HG02885 (cell line): ENCODE data around the gene OPHN1.
"Not testable (repeated sequence)": the region's sequence is repeated elsewhere in the genome, so short reads cannot be mapped to it uniquely, and the experiment has no call there.

Source experiments
- ATAC-seq: cut with Tn5 transposase; IDR thresholded peaks from one replicate; pipeline ENCODE4 v1.9.1; 2021; ENCODE audit warnings: mild to moderate bottlenecking; ENCODE audit not compliant: unreplicated experiment, poor library complexity

The OPHN1 gene

GRCh38 chrX:68369559-68369958, 63.7 kb downstream of the OPHN1 start:
- ATAC-seq, result no peak

GRCh38 chrX:68365341-68365740, 68.0 kb downstream of the OPHN1 start:
- ATAC-seq, result no peak

GRCh38 chrX:68363984-68364383, 69.3 kb downstream of the OPHN1 start:
- ATAC-seq, result no peak

- no peak for ATAC-seq
Observed at GRCh38 chrX:68358679-68359078, 74.6 kb downstream of the OPHN1 start.

GRCh38 chrX:68355629-68355920, 77.7 kb downstream of the OPHN1 start:
- ATAC-seq, result no peak

GRCh38 chrX:68354879-68355628, 78.2 kb downstream of the OPHN1 start:
- ATAC-seq, result no peak

- ATAC-seq, result no peak
Observed at GRCh38 chrX:68345025-68345424, 88.3 kb downstream of the OPHN1 start.

GRCh38 chrX:68343551-68343950, 89.7 kb downstream of the OPHN1 start:
- ATAC-seq, result no peak

GRCh38 chrX:68332201-68332731, 101.0 kb downstream of the OPHN1 start:
- no peak for ATAC-seq

GRCh38 chrX:68326841-68327240, 106.5 kb downstream of the OPHN1 start:
- not testable (repeated sequence) for ATAC-seq

GRCh38 chrX:68307769-68308168, 125.5 kb downstream of the OPHN1 start:
- ATAC-seq, result no peak

- no peak for ATAC-seq
Observed at GRCh38 chrX:68304602-68305001, 128.7 kb downstream of the OPHN1 start.

- no peak for ATAC-seq
Observed at GRCh38 chrX:68299898-68300297, 133.4 kb downstream of the OPHN1 start.

GRCh38 chrX:68292471-68292870, 140.8 kb downstream of the OPHN1 start:
- no peak for ATAC-seq

GRCh38 chrX:68288127-68288526, 145.2 kb downstream of the OPHN1 start:
- ATAC-seq, result no peak

- no peak for ATAC-seq
Observed at GRCh38 chrX:68287419-68287818, 145.9 kb downstream of the OPHN1 start.

- ATAC-seq, result no peak
Observed at GRCh38 chrX:68286980-68287379, 146.3 kb downstream of the OPHN1 start.

- no peak for ATAC-seq
Observed at GRCh38 chrX:68286076-68286475, 147.2 kb downstream of the OPHN1 start.

- no peak for ATAC-seq
Observed at GRCh38 chrX:68284281-68284904, 148.9 kb downstream of the OPHN1 start.

GRCh38 chrX:68273887-68274286, 159.4 kb downstream of the OPHN1 start:
- ATAC-seq, result no peak

GRCh38 chrX:68264793-68265192, 168.5 kb downstream of the OPHN1 start:
- not testable (repeated sequence) for ATAC-seq
